ENCODE measurements around the gene FASN. TPM values are rescaled to one million over a fixed set of nuclear protein-coding genes. Genes with fewer than 3 reads are reported as not detected.

FASN gene
- total and polyA plus RNA-seq, 2 of the 13 experiments (the other 11 are each of a cell fraction or from before 2014, with no cell fraction given), result 51.7 to 101 TPM

- peak; percentile 79; the same call in 1 of the 2 replicates for TF ChIP-seq AHDC1 (CRISPR knock-in tag; IDR thresholded peaks at IDR 0.05; ENCODE audit: borderline replicate concordance)
- no peak for TF ChIP-seq ZIK1 (CRISPR knock-in tag; IDR thresholded peaks at IDR 0.05; ENCODE audit: borderline replicate concordance, low read depth)
- no peak; the same call in 1 of the 2 replicates for TF ChIP-seq CSRNP1 (CRISPR knock-in tag; IDR thresholded peaks at IDR 0.05)
- TF ChIP-seq ETV6 (CRISPR knock-in tag; conservative IDR thresholded peaks at IDR 0.05), result no peak
- no peak for TF ChIP-seq PRDM15 (CRISPR knock-in tag; IDR thresholded peaks at IDR 0.05)
- TF ChIP-seq ZNF800 (CRISPR knock-in tag; IDR thresholded peaks at IDR 0.05), result no peak
- peak; percentile 83 for TF ChIP-seq HOXA3 (CRISPR knock-in tag; IDR thresholded peaks at IDR 0.05)
- 0 out of 2 replicates have a peak, but pooled peaks have one; percentile 9 for TF ChIP-seq MIER2 (CRISPR knock-in tag; IDR thresholded peaks at IDR 0.05)
- TF ChIP-seq NR2C2 (CRISPR knock-in tag; IDR thresholded peaks at IDR 0.05; ENCODE audit: borderline replicate concordance), result peak; percentile 90
- 0 out of 2 replicates have a peak, but pooled peaks have one; percentile 33 for TF ChIP-seq ZNF143 (CRISPR knock-in tag; IDR thresholded peaks at IDR 0.05)
- peak; percentile 53 for TF ChIP-seq CTCF (CRISPR knock-in tag; IDR thresholded peaks at IDR 0.05)
Observed at GRCh38 chr17:82056729-82057621, 41.1 kb downstream of the FASN start (continued).

Measured in HepG2 (cell line).